Endothelial cell (in vitro differentiated cells): Measurements from ENCODE around the gene SLC5A10. TPM values are rescaled to one million over a fixed set of nuclear protein-coding genes. Genes with fewer than 3 reads are reported as not detected.

ENCODE experiments used
- DNase-seq: peaks from one replicate; pipeline ENCODE4 v3.0.0; 2021; ENCODE audit warnings: low spot score
- H3K27ac Mint-ChIP-seq: one replicate; pipeline ENCODE4 v1.8.0; 2021; ENCODE audit warnings: mixed read lengths, inconsistent platforms; ENCODE audit not compliant: unreplicated experiment
- H3K27me3 Mint-ChIP-seq: one replicate; pipeline ENCODE4 v1.8.0; 2021; ENCODE audit warnings: mild to moderate bottlenecking, moderate library complexity, mixed read lengths, inconsistent platforms; ENCODE audit not compliant: unreplicated experiment
- H3K36me3 Mint-ChIP-seq: one replicate; pipeline ENCODE4 v1.8.0; 2021; ENCODE audit warnings: mild to moderate bottlenecking, low read depth, mixed read lengths, inconsistent platforms; ENCODE audit not compliant: unreplicated experiment
- H3K4me1 Mint-ChIP-seq: one replicate; pipeline ENCODE4 v1.8.0; 2021; ENCODE audit warnings: mild to moderate bottlenecking, mixed read lengths, inconsistent platforms; ENCODE audit not compliant: unreplicated experiment
- H3K4me3 Mint-ChIP-seq: one replicate; pipeline ENCODE4 v1.8.0; 2021; ENCODE audit warnings: mild to moderate bottlenecking, mixed read lengths, inconsistent platforms; ENCODE audit not compliant: unreplicated experiment
- H3K9me3 Mint-ChIP-seq: one replicate; pipeline ENCODE4 v1.8.0; 2021; ENCODE audit warnings: mixed read lengths, inconsistent platforms; ENCODE audit not compliant: unreplicated experiment
- long read RNA-seq: library from polyadenylated mRNA; unstranded; transcript quantifications from one replicate; pipeline ENCODE4 v2.0.0, GENCODE V29; 2020; ENCODE audit not compliant: unreplicated experiment
- total RNA-seq: library from RNA; stranded (reverse); fragmentation: NEBNext Ultra II Directional; extraction: Animal tissue kit (Norgen Biotek cat#: 25700); gene quantifications from one replicate; pipeline ENCODE4 v1.2.1, GENCODE V29; 2021; ENCODE audit not compliant: unreplicated experiment
- TF ChIP-seq, protein P1 (sequence below): fragments of 200-600 bp; sonication (generic); IDR thresholded peaks from one replicate; pipeline ENCODE4 v1.5.0; 2021; ENCODE audit warnings: antibody characterized with exemption; ENCODE audit not compliant: unreplicated experiment

The SLC5A10 gene
- total RNA-seq, result 0.08 TPM
- long read RNA-seq, result 0 reads

DNA sequence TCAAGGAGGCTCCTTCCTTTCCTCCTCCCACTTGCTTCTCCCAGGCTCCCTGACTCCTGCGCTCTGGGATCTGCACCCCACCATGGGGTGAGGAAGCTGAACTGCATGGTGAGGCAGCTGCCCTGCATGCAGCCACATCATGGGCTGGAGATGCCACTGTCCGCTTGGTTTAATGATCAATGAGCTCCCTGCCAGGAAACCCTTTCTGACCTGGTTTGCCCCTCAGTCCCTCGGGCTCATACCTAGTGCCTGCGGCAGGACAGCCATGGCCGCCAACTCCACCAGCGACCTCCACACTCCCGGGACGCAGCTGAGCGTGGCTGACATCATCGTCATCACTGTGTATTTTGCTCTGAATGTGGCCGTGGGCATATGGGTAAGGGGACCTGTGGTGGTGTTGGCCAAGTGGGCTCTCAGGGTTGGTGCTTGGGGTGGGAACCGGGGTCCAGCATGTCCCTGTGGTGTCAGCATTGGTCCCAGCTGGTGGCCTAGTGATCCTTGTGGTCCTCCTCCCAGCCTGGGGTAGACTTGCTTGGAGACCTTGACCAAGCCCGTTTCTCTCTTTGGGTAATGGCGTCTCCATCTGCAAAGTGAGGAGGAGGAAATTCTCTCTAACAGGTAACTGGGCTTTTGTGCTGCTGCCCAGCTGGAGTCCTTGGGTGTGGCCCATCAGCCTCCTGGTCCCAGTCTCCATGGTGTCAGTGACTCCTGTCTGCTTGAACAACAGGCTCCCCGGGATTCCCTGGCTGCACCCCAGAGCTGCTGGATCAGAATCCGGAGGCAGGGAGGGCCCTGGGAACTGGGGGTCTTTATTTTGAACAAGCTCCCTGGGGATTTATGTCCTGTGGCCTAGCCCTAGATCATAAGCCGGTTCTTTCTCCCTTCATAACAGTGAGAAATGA, at the start of gene SLC5A10:
TSS of gene SLC5A10 (plus strand) at position 225 of the 902 bp plus-strand sequence. CDS start at position 266, 41 bp downstream.
- Mint-ChIP-seq H3K4me3 (no peak within 1 kb of the TSS), H3K27me3 (peaks cover 3% of the 10 kb centered on the region), H3K27ac (no peak within 1 kb of the TSS), H3K36me3 (no peaks in the 10 kb centered on the region), H3K9me3 (no peaks in the 10 kb centered on the region), H3K4me1 (peaks cover 5% of the 10 kb centered on the region)
- DNase-seq, result no peak
- TF ChIP-seq, protein P1, sequence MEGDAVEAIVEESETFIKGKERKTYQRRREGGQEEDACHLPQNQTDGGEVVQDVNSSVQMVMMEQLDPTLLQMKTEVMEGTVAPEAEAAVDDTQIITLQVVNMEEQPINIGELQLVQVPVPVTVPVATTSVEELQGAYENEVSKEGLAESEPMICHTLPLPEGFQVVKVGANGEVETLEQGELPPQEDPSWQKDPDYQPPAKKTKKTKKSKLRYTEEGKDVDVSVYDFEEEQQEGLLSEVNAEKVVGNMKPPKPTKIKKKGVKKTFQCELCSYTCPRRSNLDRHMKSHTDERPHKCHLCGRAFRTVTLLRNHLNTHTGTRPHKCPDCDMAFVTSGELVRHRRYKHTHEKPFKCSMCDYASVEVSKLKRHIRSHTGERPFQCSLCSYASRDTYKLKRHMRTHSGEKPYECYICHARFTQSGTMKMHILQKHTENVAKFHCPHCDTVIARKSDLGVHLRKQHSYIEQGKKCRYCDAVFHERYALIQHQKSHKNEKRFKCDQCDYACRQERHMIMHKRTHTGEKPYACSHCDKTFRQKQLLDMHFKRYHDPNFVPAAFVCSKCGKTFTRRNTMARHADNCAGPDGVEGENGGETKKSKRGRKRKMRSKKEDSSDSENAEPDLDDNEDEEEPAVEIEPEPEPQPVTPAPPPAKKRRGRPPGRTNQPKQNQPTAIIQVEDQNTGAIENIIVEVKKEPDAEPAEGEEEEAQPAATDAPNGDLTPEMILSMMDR, result no peak

DNA sequence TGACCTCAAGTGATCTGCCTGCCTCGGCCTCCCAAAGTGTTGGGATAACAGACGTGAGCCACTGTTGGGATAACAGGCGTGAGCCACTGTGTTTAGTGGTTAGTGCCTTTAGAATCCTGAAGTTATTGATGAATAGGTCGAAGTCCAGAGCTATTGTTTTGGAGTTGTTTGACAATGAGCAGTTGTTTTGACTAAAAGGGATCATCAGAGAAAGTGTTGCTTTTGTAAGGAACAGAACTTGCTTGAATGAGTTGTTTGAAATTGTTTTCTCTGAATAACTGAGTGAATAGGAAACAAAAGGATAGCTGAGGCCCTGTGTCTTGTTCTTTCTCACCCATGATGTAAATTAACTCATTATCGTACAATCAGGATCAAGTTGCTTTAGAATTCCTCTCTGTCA, 47.5 kb upstream of the SLC5A10 start:
- Mint-ChIP-seq H3K4me1 (peaks cover 2% of the 10 kb centered on the region), H3K27me3 (peaks cover 7% of the 10 kb centered on the region), H3K27ac (no peak overlapping the region), H3K4me3 (no peak overlapping the region), H3K36me3 (peaks cover 23% of the 10 kb centered on the region), H3K9me3 (no peaks in the 10 kb centered on the region)
- DNase-seq, result no peak
- TF ChIP-seq, protein P1, result no peak

DNA sequence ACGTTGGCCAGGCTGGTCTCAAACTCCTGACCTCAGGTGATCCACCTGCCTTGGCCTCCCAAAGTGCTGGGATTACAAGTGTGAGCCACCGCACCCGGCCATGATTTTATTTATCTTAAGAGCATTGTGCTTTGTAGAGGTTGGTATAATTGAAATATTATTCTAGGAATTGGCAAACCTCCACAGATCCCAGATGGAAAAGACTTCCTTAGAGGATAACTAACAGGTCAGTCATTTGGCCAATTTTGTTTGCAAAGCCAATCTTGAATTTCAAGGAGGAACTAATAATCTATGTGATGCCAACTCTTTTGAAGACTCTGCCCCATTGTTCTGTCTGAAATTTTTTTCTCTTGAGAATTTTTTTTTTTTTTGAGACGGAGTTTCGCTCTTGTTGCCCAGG, 46.7 kb upstream of the SLC5A10 start:
- H3K36me3 Mint-ChIP-seq, result peaks cover 23% of the 10 kb centered on the region
- TF ChIP-seq, protein P1, result no peak
- DNase-seq, result no peak
- no peaks in the 10 kb centered on the region for H3K9me3 Mint-ChIP-seq
- H3K4me3 Mint-ChIP-seq, result no peak overlapping the region
- peaks cover 7% of the 10 kb centered on the region for H3K27me3 Mint-ChIP-seq
- peaks cover 2% of the 10 kb centered on the region for H3K4me1 Mint-ChIP-seq
- no peak overlapping the region for H3K27ac Mint-ChIP-seq

DNA sequence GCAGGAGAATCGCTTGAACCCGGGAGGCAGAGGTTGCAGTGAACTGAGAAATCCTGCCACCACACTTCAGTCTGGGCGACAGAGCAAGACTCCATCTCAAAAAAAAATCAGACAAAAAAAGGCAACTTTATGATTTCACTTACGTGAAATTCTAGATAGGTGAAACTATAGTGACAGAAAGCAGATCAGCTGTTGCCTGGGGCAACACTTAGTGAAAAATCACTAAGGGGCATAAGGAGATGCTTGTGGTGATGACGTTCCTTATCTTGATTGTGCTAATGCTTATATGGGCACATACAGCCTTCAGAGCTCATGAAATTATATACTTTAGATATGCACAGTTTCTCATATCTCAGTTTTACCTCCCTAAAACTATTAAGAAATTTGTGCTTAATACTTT, 41.6 kb upstream of the SLC5A10 start:
- H3K27ac Mint-ChIP-seq, result no peak overlapping the region
- no peak overlapping the region for H3K4me3 Mint-ChIP-seq
- no peaks in the 10 kb centered on the region for H3K9me3 Mint-ChIP-seq
- TF ChIP-seq, protein P1, result no peak
- no peak for DNase-seq
- no peaks in the 10 kb centered on the region for H3K4me1 Mint-ChIP-seq
- peaks cover 19% of the 10 kb centered on the region for H3K36me3 Mint-ChIP-seq
- H3K27me3 Mint-ChIP-seq, result peaks cover 2% of the 10 kb centered on the region

DNA sequence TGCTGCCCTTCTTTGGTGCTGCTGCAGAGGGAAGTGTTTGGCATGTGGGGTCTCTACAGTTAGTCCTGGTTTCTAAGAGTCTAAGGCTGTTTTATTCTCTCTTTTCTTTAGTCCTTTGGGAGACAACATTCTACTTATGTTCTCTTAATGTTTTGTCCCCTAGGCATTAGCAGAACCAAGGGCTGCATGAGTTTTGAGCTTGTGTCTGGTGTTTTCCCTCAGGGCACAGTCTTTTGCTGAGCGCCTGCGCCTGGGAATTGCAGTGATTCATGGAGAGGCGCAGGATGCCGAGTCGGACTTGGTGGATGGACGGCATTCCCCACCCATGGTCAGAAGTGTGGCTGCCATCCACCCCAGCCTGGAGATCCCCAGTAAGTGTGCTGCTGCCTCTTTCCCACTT, 41.1 kb upstream of the SLC5A10 start:
- Mint-ChIP-seq H3K9me3 (no peaks in the 10 kb centered on the region), H3K4me1 (no peaks in the 10 kb centered on the region), H3K4me3 (no peak overlapping the region), H3K27ac (no peak overlapping the region), H3K36me3 (peaks cover 22% of the 10 kb centered on the region), H3K27me3 (peaks cover 2% of the 10 kb centered on the region)
- no peak for DNase-seq
- TF ChIP-seq, protein P1, result no peak
